GM03348 (cell line): ENCODE measurements around the gene CNOT1.
"Not testable (repeated sequence)": the region's sequence is repeated elsewhere in the genome, so short reads cannot be mapped to it uniquely, and the experiment has no call there.

Experiments used
- DNase-seq: peaks from one replicate; pipeline ENCODE4 v3.0.0; 2012; ENCODE audit warnings: low spot score

CNOT1 gene

DNA sequence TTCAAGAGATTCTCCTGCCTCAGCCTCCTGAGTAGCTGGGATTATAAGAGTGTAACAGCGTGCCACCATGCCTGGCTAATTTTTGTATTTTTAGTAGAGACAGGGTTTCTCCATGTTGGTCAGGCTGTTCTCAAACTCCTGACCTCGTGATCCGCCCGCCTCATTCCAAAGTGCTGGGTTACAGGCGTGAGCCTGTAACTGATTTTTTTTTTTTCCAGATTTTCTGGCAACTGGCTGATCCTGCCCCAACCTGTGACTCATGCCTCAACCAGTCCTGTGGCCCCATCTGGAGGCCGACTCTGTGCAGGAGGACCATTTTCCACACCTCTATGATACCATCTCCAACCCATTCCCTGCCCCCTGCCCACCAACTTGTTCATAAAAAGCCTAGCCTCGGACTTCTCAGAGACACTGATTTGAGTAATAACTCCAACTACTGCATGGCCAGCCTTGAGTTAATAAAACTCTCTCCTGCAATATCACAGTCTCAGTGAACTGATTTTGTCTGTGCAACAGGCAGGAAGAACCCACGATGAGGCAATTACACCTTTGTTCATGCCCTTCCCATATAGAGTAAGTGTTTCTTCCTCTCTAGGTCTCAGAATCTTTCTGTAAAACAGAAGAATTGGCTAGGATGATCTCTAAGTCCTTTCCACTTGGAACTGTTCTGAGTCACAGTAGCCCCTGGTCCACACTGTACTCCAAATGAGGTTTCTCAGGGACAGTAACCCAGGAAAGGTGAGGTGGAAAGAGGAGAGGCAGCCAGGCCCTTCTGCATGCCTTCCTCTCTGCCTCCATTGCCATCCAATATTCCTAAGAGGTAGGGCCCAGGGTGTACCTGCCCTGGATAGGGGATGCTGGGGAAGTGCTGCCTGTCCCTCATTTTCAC is 8.8 kb upstream of the CNOT1 start:
- DNase-seq: peak; percentile 89

GRCh38 chr16:58637021-58637420 is 7.4 kb upstream of the CNOT1 start:
- not testable (repeated sequence) for DNase-seq

GRCh38 chr16:58636466-58636865 is 6.8 kb upstream of the CNOT1 start:
- no peak for DNase-seq

DNA sequence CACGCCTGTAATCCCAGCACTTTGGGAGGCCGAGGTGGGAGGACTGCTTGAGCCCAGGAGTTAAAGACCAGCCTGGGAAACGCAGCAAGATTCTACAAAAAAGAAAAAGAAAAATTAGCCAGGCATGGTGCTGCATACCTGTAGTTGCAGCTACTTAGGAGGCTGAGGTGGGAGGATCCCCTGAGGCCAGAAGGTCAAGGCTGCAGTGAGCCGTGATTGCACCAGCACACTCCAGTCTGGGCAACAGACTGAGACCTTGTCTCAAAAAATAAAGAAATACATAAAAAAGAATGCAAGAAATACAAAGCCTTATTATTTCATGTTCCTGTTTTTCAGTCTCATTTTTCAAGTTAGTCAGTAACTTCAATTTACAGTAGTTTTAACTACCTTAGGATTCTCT is 5.9 kb upstream of the CNOT1 start:
- DNase-seq: no peak

- no peak for DNase-seq
Observed at GRCh38 chr16:58634265-58634802, 4.7 kb upstream of the CNOT1 start.

- peak; percentile 67 for DNase-seq
Observed at GRCh38 chr16:58628845-58629732, 537 bp downstream of the CNOT1 start.

DNA sequence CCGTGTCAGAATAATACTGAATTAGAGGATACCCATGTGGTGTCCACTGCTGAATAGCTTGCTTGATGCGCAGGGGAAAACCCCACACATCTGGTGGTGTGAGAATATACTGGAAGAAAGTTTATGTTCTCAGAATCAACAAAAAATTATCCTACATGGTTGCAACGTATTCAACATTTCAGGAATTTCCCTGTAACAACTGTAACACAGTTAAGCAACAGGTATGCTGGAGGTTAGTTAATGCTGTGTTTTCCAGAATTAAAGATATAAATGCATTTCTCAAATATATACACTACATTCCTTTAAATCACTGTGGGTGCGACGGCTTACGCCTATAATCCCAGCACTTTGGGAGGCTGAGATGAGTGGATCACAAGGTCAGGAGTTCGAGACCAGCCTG is 5.4 kb downstream of the CNOT1 start:
- no peak for DNase-seq

DNA sequence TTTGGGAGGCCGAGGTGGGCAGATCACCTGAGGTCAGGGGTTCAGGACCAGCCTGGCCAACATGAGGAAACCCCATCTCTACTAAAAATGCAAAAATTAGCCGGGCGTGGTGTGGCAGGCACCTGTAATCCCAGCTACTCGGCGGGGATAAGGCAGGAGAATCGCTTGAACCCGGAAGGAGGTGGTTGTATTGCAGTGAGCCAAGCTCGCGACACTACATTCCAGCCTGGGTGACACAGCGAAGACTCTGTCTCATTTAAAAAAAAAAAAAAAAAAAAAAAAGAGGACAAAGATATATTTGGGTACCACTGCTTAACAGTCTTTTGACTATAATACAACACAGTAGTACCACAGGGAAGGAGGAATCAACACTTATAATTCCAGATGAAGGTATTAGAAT is 9.2 kb downstream of the CNOT1 start:
- DNase-seq: no peak

DNA sequence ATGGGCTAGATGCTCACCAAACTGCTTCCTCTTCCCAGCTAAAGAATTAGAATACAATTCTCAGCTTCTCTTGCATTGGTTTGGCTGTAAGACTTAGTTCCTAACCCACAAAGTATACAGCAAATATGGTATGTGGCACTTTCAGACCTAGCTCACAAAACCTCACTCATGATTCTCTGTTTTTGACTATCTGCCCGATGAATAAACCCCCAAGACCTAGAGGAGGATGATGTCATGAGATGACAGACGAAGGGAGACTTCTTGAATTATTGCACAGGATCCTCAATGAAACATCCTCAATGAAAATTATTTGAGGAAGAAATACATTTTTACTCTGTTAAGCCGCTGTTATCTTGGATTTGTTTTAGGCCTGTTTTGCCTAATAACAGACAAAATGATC is 14.3 kb downstream of the CNOT1 start:
- DNase-seq: no peak

GRCh38 chr16:58614860-58615259 is 14.8 kb downstream of the CNOT1 start:
- DNase-seq: no peak

DNA sequence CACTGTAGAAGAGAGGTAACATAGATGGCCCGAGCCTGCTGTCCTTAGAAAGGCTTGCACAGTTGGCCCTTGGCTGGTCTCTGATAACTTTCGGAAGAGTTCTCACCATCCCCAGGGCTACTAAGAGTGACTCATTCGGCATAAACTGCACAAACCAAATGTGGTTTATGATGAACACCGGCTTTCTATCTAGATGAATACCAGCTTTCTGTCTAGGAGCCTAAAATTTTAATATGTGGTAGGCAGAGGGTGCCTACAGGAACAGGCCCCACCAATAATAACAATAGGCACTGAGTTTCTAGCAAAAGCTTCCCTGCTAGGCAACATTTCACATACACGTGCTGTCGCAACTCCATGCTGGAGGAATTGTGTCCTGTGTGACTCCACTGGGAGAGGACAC is 15.4 kb downstream of the CNOT1 start:
- peak; percentile 41 for DNase-seq

- DNase-seq: not testable (repeated sequence)
Observed at GRCh38 chr16:58612965-58613364, 16.7 kb downstream of the CNOT1 start.

GRCh38 chr16:58608601-58609136 is 21.0 kb downstream of the CNOT1 start:
- DNase-seq: no peak

DNA sequence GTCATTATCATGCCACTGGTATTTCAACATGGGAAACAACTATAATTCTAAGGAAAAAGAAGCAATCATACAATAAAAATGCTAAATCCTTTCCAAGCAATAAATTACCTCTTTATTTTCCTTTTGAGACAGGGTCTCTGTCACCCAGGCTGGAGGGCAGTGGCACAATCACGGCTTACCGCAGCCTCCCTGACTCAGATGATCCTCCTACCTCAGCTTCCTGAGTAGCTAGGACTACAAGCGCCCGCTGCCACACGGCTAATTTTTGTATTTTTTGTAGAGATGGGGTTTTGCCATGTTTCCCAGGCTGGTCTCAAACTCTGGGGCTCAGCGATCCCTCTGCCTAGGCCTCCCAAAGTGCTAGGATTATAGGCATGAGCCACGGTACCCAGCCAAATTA is 24.1 kb downstream of the CNOT1 start:
- no peak for DNase-seq

DNA sequence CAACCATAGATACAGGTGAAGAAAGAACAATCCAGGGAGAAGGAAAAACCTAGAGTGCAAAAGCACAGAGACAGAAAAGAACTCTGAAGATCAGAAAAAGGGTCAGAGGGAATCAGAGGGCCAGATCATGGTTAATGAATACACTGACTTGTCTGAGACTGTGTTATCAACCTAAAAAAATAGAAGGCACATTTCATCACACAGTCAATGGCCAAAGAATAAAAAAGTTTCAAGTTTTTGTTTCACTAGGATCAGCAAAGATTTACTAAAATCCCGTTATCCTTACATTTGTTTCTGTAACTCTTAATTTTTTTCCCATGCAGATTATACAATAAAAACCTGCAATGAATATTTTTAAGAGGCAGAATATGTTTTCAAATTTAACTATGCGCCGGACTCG is 38.5 kb downstream of the CNOT1 start:
- no peak for DNase-seq

DNA sequence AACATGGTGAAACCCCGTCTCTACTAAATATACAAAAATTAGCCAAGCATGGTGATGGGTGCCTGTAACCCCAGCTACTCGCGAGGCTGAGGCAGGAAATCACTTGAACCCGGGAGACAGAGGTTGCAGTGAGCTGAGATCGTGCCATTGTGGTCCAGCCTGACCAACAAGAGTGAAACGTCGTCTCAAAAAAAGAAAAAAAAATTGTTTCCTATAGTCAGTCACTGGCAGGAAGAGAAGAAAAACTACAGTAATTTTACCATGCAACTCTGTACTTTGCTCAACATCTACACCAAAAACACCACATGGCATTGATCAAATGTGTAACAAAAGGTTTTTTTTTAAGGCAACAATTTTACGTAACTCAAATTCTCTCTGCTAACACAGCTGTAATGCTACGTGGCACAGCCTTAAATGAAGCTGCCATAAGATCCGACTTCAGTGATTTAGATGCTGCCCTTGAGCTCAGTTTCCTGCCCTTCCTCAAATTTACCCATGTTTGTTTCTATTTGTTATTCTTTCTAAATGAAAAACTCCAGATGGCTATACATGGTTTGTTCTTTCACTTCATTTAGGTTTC is 40.2 kb downstream of the CNOT1 start:
- DNase-seq: peak; percentile 9

GRCh38 chr16:58588406-58588805 is 41.2 kb downstream of the CNOT1 start:
- DNase-seq: no peak

- no peak for DNase-seq
Observed at GRCh38 chr16:58586340-58587030, 43.1 kb downstream of the CNOT1 start.

DNA sequence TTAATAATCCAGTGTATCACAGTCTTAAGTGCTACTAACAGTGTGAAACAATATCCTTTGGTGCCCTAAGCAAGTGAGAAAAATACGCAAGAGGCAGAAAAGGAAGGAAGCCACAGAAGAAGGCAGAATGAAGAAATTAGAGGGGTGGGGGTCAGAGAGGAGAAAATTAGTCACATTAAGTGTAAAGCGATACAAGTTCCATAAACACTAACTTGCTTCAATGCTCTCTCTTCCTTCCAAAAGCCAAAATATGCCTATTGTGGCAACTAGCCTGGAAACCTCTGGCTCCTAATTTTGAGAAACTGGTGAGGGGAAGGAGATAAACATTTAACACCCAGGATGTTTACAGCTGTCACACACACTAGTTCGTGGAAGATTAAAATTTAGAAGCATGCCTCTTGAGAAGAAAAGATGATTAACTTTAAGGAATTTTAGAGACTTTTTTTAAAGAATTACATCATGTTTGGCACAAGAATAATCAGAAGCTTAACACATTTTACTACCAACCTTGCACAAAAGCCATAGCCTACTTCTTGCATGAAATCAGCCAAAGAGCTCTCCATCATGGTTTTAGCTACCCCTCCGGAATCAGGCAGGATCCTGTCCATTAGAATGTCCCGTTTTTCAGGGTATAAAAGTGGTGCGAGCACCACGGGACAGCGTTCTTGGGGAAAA is 44.7 kb downstream of the CNOT1 start:
- peak; percentile 42 for DNase-seq

DNA sequence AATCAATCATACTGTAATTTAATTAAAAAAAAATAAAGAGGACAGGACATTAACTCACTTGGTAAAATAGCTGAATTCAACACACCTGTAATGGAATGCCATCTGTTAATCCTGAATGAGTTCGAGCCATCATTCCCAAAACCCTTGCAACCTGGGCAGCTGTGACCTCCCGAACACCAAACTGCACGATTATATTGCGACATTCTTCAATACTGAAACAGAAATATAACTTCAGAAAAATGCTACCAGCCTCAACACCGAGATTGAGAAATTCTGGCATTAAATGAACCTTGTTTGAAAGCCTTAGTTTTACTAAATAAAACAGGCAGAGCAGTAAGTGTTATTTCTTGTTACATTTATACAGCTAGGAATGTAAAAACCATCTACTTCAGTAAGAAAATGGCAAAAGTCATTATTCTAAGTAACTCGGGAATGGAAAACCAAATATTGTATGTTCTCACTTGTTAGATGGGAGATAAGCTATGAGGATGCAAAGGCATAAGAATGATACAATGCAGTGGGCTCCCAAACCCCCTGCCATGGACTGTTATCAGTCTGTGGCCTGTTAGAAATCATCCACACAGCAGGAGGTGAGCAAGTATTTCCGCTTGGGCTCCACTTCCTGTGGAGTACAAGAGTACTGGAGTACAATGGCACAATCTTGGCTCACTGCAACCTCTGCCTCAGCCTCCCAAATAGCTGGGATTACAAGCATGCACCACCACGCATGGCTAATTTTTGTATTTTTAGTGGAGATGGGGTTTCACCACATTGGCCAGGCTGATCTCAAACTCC is 46.5 kb downstream of the CNOT1 start:
- DNase-seq: no peak
